ENCODE results near the gene RALBP1. TPM values are rescaled to one million over a fixed set of nuclear protein-coding genes. Genes with fewer than 3 reads are reported as not detected.

RALBP1 gene
- total RNA-seq, 1 experiment from 2014 or later: 40.4 TPM

GRCh38 chr18:9521770-9522169 lies 46.5 kb downstream of the RALBP1 start:
- peaks cover 47% of the 10 kb centered on the region for H3K36me3 ChIP-seq (ENCODE audit: insufficient read depth, low read length)
- H3K27me3 ChIP-seq (ENCODE audit: low read length): no peaks in the 10 kb centered on the region
- no peak overlapping the region for H3K9ac ChIP-seq (ENCODE audit: low read length)
- DNase-seq: no peak
- H3K27ac ChIP-seq (ENCODE audit: low read length): no peak overlapping the region
- peaks cover 53% of the 10 kb centered on the region for H3K79me2 ChIP-seq (ENCODE audit: low read length)
- H3K4me2 ChIP-seq (ENCODE audit: low read depth, low read length, poor library complexity, severe bottlenecking): no peak overlapping the region
- no peaks in the 10 kb centered on the region for H3K9me2 ChIP-seq (replicated peaks; ENCODE audit: insufficient read depth, low read length)
- no peaks in the 10 kb centered on the region for H3K9me3 ChIP-seq (ENCODE audit: low read length)
- no peaks in the 10 kb centered on the region for H4K20me1 ChIP-seq (ENCODE audit: insufficient read depth, low read depth, low read length)
- no peak overlapping the region for H2AFZ ChIP-seq (ENCODE audit: low read length)
- no peak overlapping the region for H3K4me3 ChIP-seq (ENCODE audit: low read length)
- no peaks in the 10 kb centered on the region for H3K4me1 ChIP-seq (ENCODE audit: low read length)

- Histone ChIP-seq H2AFZ (ENCODE audit: low read length) (no peak overlapping the region), H3K9me3 (ENCODE audit: low read length) (no peaks in the 10 kb centered on the region), H3K4me3 (ENCODE audit: low read length) (no peak overlapping the region), H3K4me2 (ENCODE audit: low read depth, low read length, poor library complexity, severe bottlenecking) (no peak overlapping the region), H4K20me1 (ENCODE audit: insufficient read depth, low read depth, low read length) (no peaks in the 10 kb centered on the region), H3K9me2 (replicated peaks; ENCODE audit: insufficient read depth, low read length) (no peaks in the 10 kb centered on the region), H3K36me3 (ENCODE audit: insufficient read depth, low read length) (peaks cover 52% of the 10 kb centered on the region), H3K9ac (ENCODE audit: low read length) (no peak overlapping the region), H3K27ac (ENCODE audit: low read length) (no peak overlapping the region), H3K27me3 (ENCODE audit: low read length) (no peaks in the 10 kb centered on the region), H3K79me2 (ENCODE audit: low read length) (peaks cover 44% of the 10 kb centered on the region), H3K4me1 (ENCODE audit: low read length) (no peaks in the 10 kb centered on the region)
- DNase-seq: no peak
These were observed 47.6 kb downstream of the RALBP1 start for GRCh38 chr18:9522952-9523351.

GRCh38 chr18:9526458-9526857 lies 51.1 kb downstream of the RALBP1 start:
- no peaks in the 10 kb centered on the region for H3K4me1 ChIP-seq (ENCODE audit: low read length)
- no peaks in the 10 kb centered on the region for H3K9me2 ChIP-seq (replicated peaks; ENCODE audit: insufficient read depth, low read length)
- no peak overlapping the region for H2AFZ ChIP-seq (ENCODE audit: low read length)
- peaks cover 17% of the 10 kb centered on the region for H3K79me2 ChIP-seq (ENCODE audit: low read length)
- H3K4me3 ChIP-seq (ENCODE audit: low read length): no peak overlapping the region
- no peak overlapping the region for H3K9ac ChIP-seq (ENCODE audit: low read length)
- no peaks in the 10 kb centered on the region for H3K9me3 ChIP-seq (ENCODE audit: low read length)
- H3K36me3 ChIP-seq (ENCODE audit: insufficient read depth, low read length): peaks cover 45% of the 10 kb centered on the region
- no peak overlapping the region for H3K4me2 ChIP-seq (ENCODE audit: low read depth, low read length, poor library complexity, severe bottlenecking)
- no peak for DNase-seq
- no peak overlapping the region for H3K27ac ChIP-seq (ENCODE audit: low read length)
- H4K20me1 ChIP-seq (ENCODE audit: insufficient read depth, low read depth, low read length): no peaks in the 10 kb centered on the region
- H3K27me3 ChIP-seq (ENCODE audit: low read length): no peaks in the 10 kb centered on the region

- DNase-seq: no peak
- Histone ChIP-seq H3K4me2 (ENCODE audit: low read depth, low read length, poor library complexity, severe bottlenecking) (no peak overlapping the region), H3K4me3 (ENCODE audit: low read length) (no peak overlapping the region)
These were observed 55.1 kb downstream of the RALBP1 start for GRCh38 chr18:9530226-9531009.

GRCh38 chr18:9531791-9532410 lies 56.6 kb downstream of the RALBP1 start:
- Histone ChIP-seq H3K9ac (ENCODE audit: low read length) (no peak overlapping the region), H3K4me2 (ENCODE audit: low read depth, low read length, poor library complexity, severe bottlenecking) (no peak overlapping the region), H3K4me1 (ENCODE audit: low read length) (no peaks in the 10 kb centered on the region), H3K9me3 (ENCODE audit: low read length) (no peaks in the 10 kb centered on the region), H3K4me3 (ENCODE audit: low read length) (no peak overlapping the region), H3K27me3 (ENCODE audit: low read length) (no peaks in the 10 kb centered on the region), H3K79me2 (ENCODE audit: low read length) (no peaks in the 10 kb centered on the region; the same call in 1 of the 2 replicates), H4K20me1 (ENCODE audit: insufficient read depth, low read depth, low read length) (no peaks in the 10 kb centered on the region), H3K9me2 (replicated peaks; ENCODE audit: insufficient read depth, low read length) (no peaks in the 10 kb centered on the region), H3K27ac (ENCODE audit: low read length) (no peak overlapping the region), H3K36me3 (ENCODE audit: insufficient read depth, low read length) (peaks cover 21% of the 10 kb centered on the region; the same call in 1 of the 2 replicates), H2AFZ (ENCODE audit: low read length) (no peak overlapping the region)
- no peak for DNase-seq

More at GRCh38 chr18:9530226-9531009, 55.1 kb downstream of the RALBP1 start:
- no peak overlapping the region for H2AFZ ChIP-seq (ENCODE audit: low read length)
- H3K27me3 ChIP-seq (ENCODE audit: low read length): no peaks in the 10 kb centered on the region
- peaks cover 32% of the 10 kb centered on the region for H3K36me3 ChIP-seq (ENCODE audit: insufficient read depth, low read length)
- no peak overlapping the region for H3K9ac ChIP-seq (ENCODE audit: low read length)
- H3K4me1 ChIP-seq (ENCODE audit: low read length): no peaks in the 10 kb centered on the region
- peaks cover 3% of the 10 kb centered on the region for H3K79me2 ChIP-seq (ENCODE audit: low read length)
- H3K27ac ChIP-seq (ENCODE audit: low read length): no peak overlapping the region
- H4K20me1 ChIP-seq (ENCODE audit: insufficient read depth, low read depth, low read length): no peaks in the 10 kb centered on the region
- H3K9me3 ChIP-seq (ENCODE audit: low read length): no peaks in the 10 kb centered on the region
- no peaks in the 10 kb centered on the region for H3K9me2 ChIP-seq (replicated peaks; ENCODE audit: insufficient read depth, low read length)

- Histone ChIP-seq H3K36me3 (ENCODE audit: insufficient read depth, low read length) (peaks cover 9% of the 10 kb centered on the region; the same call in 1 of the 2 replicates), H3K79me2 (ENCODE audit: low read length) (no peaks in the 10 kb centered on the region), H3K4me1 (ENCODE audit: low read length) (no peaks in the 10 kb centered on the region), H3K4me3 (ENCODE audit: low read length) (no peak overlapping the region), H3K4me2 (ENCODE audit: low read depth, low read length, poor library complexity, severe bottlenecking) (no peak overlapping the region), H4K20me1 (ENCODE audit: insufficient read depth, low read depth, low read length) (no peaks in the 10 kb centered on the region), H3K9me2 (replicated peaks; ENCODE audit: insufficient read depth, low read length) (no peaks in the 10 kb centered on the region), H3K27ac (ENCODE audit: low read length) (no peak overlapping the region), H3K27me3 (ENCODE audit: low read length) (no peaks in the 10 kb centered on the region), H3K9ac (ENCODE audit: low read length) (no peak overlapping the region), H3K9me3 (ENCODE audit: low read length) (no peaks in the 10 kb centered on the region), H2AFZ (ENCODE audit: low read length) (no peak overlapping the region)
- no peak for DNase-seq
These were observed 59.5 kb downstream of the RALBP1 start for GRCh38 chr18:9534844-9535243.

GRCh38 chr18:9535430-9535991 lies 60.2 kb downstream of the RALBP1 start:
- Histone ChIP-seq H3K4me1 (ENCODE audit: low read length) (no peaks in the 10 kb centered on the region), H2AFZ (ENCODE audit: low read length) (no peak overlapping the region), H3K9me2 (replicated peaks; ENCODE audit: insufficient read depth, low read length) (no peaks in the 10 kb centered on the region), H3K9ac (ENCODE audit: low read length) (no peak overlapping the region), H3K27me3 (ENCODE audit: low read length) (no peaks in the 10 kb centered on the region), H3K4me3 (ENCODE audit: low read length) (no peak overlapping the region), H4K20me1 (ENCODE audit: insufficient read depth, low read depth, low read length) (no peaks in the 10 kb centered on the region), H3K36me3 (ENCODE audit: insufficient read depth, low read length) (peaks cover 9% of the 10 kb centered on the region; the same call in 1 of the 2 replicates), H3K79me2 (ENCODE audit: low read length) (no peaks in the 10 kb centered on the region), H3K27ac (ENCODE audit: low read length) (no peak overlapping the region), H3K9me3 (ENCODE audit: low read length) (no peaks in the 10 kb centered on the region), H3K4me2 (ENCODE audit: low read depth, low read length, poor library complexity, severe bottlenecking) (no peak overlapping the region)
- DNase-seq: no peak

- Histone ChIP-seq H3K27ac (ENCODE audit: low read length) (no peak overlapping the region), H3K79me2 (ENCODE audit: low read length) (no peaks in the 10 kb centered on the region), H3K36me3 (ENCODE audit: insufficient read depth, low read length) (peaks cover 9% of the 10 kb centered on the region; the same call in 1 of the 2 replicates), H2AFZ (ENCODE audit: low read length) (no peak overlapping the region), H3K27me3 (ENCODE audit: low read length) (no peaks in the 10 kb centered on the region), H3K4me3 (ENCODE audit: low read length) (no peak overlapping the region), H3K4me2 (ENCODE audit: low read depth, low read length, poor library complexity, severe bottlenecking) (no peak overlapping the region), H3K9me3 (ENCODE audit: low read length) (no peaks in the 10 kb centered on the region), H3K9ac (ENCODE audit: low read length) (no peak overlapping the region), H4K20me1 (ENCODE audit: insufficient read depth, low read depth, low read length) (no peaks in the 10 kb centered on the region), H3K9me2 (replicated peaks; ENCODE audit: insufficient read depth, low read length) (no peaks in the 10 kb centered on the region), H3K4me1 (ENCODE audit: low read length) (no peaks in the 10 kb centered on the region)
- DNase-seq: no peak
These were observed 61.2 kb downstream of the RALBP1 start for GRCh38 chr18:9536354-9537152.

All from Karpas-422 (cell line).